ENCODE data around the gene PSME2.

PSME2 gene

DNA sequence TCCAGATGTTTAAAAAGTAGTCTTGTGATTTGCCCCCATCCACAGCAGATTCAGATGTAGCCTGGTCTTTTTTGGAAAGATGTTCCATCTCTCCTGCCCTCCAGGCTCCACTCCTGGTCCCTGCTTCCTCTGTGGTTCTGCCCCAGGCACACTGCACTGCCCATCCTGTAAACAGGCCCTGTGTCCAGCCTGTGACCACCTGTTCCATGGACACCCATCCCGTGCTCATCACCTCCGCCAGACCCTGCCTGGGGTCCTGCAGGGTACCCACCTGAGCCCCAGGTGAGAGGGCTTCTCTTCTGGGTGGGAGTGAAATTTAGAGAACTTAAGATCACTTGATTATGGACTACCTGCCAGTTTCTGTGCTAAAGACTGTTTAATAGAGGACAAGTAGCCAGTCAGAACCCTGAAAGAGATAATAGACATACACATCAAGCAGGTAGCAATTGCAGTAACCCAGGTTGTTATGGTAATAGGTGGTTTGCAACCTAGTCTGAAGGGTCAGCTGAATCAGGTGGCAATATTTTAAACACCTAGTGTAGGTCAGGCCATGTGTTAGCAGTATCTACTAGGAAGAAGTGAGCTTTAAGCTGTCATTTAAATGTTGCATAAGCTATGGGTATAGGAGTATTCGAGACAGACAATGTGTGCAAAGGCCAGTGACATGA, 3.0 kb upstream of the PSME2 start:
- TF ChIP-seq, protein P1, sequence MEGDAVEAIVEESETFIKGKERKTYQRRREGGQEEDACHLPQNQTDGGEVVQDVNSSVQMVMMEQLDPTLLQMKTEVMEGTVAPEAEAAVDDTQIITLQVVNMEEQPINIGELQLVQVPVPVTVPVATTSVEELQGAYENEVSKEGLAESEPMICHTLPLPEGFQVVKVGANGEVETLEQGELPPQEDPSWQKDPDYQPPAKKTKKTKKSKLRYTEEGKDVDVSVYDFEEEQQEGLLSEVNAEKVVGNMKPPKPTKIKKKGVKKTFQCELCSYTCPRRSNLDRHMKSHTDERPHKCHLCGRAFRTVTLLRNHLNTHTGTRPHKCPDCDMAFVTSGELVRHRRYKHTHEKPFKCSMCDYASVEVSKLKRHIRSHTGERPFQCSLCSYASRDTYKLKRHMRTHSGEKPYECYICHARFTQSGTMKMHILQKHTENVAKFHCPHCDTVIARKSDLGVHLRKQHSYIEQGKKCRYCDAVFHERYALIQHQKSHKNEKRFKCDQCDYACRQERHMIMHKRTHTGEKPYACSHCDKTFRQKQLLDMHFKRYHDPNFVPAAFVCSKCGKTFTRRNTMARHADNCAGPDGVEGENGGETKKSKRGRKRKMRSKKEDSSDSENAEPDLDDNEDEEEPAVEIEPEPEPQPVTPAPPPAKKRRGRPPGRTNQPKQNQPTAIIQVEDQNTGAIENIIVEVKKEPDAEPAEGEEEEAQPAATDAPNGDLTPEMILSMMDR (IDR thresholded peaks at IDR 0.05; ENCODE audit: unreplicated experiment in 3 of 3), result no peak
- Mint-ChIP-seq H3K27me3 (ENCODE audit: low read depth) (no peaks in the 10 kb centered on the region), H3K36me3 (ENCODE audit: low read depth) (peaks cover 26% of the 10 kb centered on the region), H3K4me3 (peak overlapping the region; percentile 96 to 98 (median 97)), H3K4me1 (peaks cover 18% of the 10 kb centered on the region), H3K27ac (no peak overlapping the region), H3K9me3 (no peaks in the 10 kb centered on the region)

DNA sequence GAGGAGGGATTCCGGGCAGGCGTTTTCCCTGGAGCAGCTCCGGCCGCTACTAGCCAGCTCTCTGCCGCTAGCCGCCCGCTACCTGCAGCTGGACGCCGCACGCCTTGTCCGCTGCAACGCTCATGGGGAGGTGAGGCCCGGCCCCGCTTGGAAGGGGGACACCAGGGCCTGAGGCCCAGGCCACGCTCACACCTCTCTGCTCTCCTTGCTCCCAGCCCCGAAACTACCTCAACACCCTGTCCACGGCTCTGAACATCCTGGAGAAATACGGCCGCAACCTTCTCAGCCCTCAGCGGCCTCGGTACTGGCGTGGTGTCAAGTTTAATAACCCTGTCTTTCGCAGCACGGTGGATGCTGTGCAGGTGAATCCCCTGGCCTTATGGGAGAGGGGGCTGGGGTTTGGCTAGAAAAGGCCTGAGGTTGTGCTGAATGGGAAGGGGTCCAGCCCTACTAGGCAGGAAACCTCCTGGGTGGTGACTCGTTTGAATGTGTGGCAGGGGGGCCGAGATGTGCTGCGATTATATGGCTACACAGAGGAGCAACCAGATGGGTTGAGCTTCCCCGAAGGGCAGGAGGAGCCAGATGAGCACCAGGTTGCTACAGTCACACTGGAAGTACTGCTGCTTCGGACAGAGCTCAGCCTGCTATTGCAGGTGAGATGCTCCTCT, 1.5 kb upstream of the PSME2 start:
- Mint-ChIP-seq H3K4me3 (peak overlapping the region; percentile 96 to 98 (median 97)), H3K27ac (peak overlapping the region in 1 of 3 experiments; percentile 24), H3K9me3 (no peaks in the 10 kb centered on the region), H3K36me3 (ENCODE audit: low read depth) (peaks cover 24% of the 10 kb centered on the region), H3K27me3 (ENCODE audit: low read depth) (no peaks in the 10 kb centered on the region), H3K4me1 (peaks cover 18% of the 10 kb centered on the region)
- TF ChIP-seq, protein P1 (IDR thresholded peaks at IDR 0.05; ENCODE audit: unreplicated experiment in 3 of 3), result no peak

DNA sequence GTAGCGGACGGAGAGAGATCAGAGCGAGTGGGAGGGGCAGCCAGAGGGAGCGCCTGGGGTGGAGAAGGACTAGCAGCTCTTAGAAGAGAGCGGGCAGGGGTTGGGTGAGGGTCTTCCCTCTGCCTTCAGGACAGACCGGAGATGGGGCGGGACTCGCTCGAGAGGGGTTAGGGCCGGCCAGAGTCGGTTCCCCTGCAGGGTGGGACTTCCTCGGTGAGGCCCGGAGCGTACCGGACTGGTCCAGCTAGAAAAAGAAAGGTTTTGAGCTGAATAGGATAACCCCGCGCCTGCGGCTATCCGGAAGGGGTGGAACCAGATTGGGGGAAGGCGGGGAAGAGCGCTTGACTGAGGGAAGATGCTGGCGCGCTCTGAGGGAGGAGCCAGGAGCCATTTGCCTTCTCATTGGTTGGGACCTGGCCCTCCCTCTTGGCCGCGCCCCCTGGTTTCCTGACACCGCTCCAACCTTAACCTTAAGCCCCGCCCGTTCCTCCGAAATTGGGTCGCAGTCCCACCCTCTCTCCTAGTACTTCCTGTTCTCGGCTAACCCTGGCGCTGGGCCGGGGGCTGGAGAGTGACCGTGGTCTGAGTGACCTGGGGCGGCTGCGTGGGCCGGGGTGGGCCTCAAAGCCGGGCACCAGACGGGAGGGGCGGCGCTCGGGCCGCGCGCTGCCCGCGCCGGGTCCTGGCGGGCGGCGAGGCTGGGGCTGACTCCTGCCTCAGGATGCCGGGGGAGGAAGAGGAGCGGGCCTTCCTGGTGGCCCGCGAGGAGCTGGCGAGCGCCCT, 759 bp upstream of the PSME2 start, which contains the start of gene RNF31:
Gene RNF31, plus strand, starts transcription at position 521 of the 783 bp plus-strand sequence. Its CDS starts 201 bp downstream, at position 722.
- peaks cover 24% of the 10 kb centered on the region for H3K36me3 Mint-ChIP-seq (ENCODE audit: low read depth)
- no peaks in the 10 kb centered on the region for H3K9me3 Mint-ChIP-seq

DNA sequence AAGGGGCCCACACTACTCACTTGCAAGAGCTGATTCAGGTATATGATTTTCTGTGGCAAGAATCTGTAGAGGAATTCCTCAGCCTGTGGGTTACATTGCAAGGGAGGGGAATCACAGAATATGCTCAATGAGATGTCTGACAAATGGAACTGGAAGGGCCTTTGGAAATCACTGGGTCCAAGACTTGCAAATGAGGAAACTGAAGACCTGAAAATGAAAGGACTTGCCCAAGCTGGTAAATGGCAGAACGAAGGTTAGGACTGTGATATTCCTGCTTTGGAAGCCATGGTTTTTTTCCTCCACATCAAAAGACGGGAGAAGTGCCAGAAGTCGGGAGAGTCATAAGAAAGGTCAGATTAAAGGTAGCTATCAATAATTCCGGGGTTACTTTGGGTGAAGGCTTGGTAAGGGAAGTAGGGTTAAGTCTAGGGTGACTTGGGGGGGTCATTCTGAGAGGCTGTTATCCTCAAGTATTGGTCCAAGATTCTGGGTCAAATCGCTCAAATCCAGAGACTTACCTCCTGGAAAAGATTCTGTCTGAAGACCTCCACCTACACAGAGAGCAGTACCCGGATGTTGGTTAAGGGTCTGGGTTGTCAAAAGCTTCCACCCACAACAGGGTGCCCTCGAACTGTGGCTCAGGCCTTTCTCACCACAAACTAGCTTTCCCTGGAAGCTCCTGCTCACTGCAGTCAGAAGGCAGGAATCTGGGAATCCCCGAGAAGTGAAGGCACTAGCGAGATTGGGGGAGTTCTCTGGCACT, 539 bp downstream of the PSME2 start:
- Mint-ChIP-seq H3K4me1 (peaks cover 18% of the 10 kb centered on the region), H3K27me3 (ENCODE audit: low read depth) (no peaks in the 10 kb centered on the region), H3K9me3 (no peaks in the 10 kb centered on the region), H3K27ac (peak overlapping the region; percentile 89 to 97 (median 94)), H3K4me3 (peak overlapping the region; percentile 96 to 98 (median 97)), H3K36me3 (ENCODE audit: low read depth) (peaks cover 16% of the 10 kb centered on the region)
- TF ChIP-seq, protein P1 (IDR thresholded peaks at IDR 0.05; ENCODE audit: unreplicated experiment in 3 of 3), result no peak

More for the DNA sequence above, 759 bp upstream of the PSME2 start, which contains the start of gene RNF31:
- no peaks in the 10 kb centered on the region for H3K27me3 Mint-ChIP-seq (ENCODE audit: low read depth)
- H3K4me1 Mint-ChIP-seq, result peaks cover 18% of the 10 kb centered on the region
- H3K27ac Mint-ChIP-seq, result peak within 1 kb of the TSS; percentile 89 to 97 (median 94)
- peak within 1 kb of the TSS; percentile 96 to 98 (median 97) for H3K4me3 Mint-ChIP-seq
- TF ChIP-seq, protein P1 (IDR thresholded peaks at IDR 0.05; ENCODE audit: unreplicated experiment in 3 of 3), result no peak

DNA sequence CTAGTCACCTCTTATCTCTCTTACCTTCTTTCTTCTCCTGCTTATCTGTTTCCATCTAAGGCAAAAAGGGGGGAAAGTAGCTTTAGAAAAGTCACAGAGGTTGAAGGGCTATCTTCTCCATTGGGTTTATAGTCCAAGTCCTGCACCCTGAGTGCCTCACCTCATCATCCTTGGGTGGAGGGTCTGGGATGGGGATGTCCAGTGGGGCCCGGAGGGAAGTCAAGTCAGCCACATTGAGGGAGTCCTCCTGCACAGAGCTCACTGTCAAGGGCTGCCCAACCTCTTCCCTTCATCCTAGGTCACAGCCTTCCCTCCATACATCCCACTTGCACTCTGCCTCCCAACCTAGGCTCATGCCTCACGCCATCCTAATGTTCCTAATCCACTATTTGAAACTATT, 1.2 kb downstream of the PSME2 start:
- peaks cover 18% of the 10 kb centered on the region for H3K4me1 Mint-ChIP-seq
- TF ChIP-seq, protein P1 (IDR thresholded peaks at IDR 0.05; ENCODE audit: unreplicated experiment in 3 of 3), result no peak
- H3K4me3 Mint-ChIP-seq, result peak overlapping the region; percentile 96 to 98 (median 97)
- H3K9me3 Mint-ChIP-seq, result no peaks in the 10 kb centered on the region
- peaks cover 9% of the 10 kb centered on the region for H3K36me3 Mint-ChIP-seq (ENCODE audit: low read depth)
- no peaks in the 10 kb centered on the region for H3K27me3 Mint-ChIP-seq (ENCODE audit: low read depth)
- peak overlapping the region; percentile 89 to 97 (median 94) for H3K27ac Mint-ChIP-seq
